ENCODE data around the gene ABAT. TPM values are rescaled to one million over a fixed set of nuclear protein-coding genes. Genes with fewer than 3 reads are reported as not detected.

The ABAT gene
- total and polyA plus RNA-seq, 2 of the 8 experiments (the other 6 are each of a cell fraction or from before 2014, with no cell fraction given): 6.4 to 8.4 TPM

DNA sequence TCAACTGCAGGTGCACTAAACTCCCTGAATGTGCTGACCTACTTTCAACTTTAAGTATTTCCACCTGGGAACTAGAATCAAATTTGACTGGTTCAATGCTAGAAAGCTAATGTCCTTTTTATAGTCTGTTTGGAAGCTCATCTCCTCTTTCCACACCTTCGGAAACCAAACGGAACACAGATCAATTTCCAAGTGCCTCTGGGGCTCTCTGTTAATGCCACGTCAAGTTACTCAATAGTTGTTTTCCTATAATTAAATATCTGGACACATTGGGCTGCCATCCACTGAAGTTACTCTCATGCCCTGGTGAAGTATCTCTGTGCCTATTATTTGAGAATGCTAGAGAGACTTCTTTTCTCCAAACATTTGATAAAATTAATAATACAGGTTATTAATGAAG lies 29.7 kb downstream of the ABAT start:
- FAIRE-seq (no peak), DNase-seq (ENCODE audit: low read depth in 1 of 2, low spot score in 2 of 2) (no peak)
- Histone ChIP-seq H3K4me3 (ENCODE audit: extremely low read depth in 1 of 4, insufficient read depth in 2 of 4, low read depth in 3 of 4, low read length in 4 of 4) (no peak overlapping the region), H2BK120ac (replicated peaks; ENCODE audit: low read depth, low read length) (no peak overlapping the region), H4K5ac (ENCODE audit: insufficient read length, low read depth, low read length) (no peak overlapping the region), H2BK12ac (ENCODE audit: low read depth, low read length) (no peak overlapping the region), H3K23ac (ENCODE audit: insufficient read length) (no peak overlapping the region), H3K9ac (replicated peaks in 1 of 4; ENCODE audit: extremely low read depth in 1 of 4, low read depth in 3 of 4, low read length in 3 of 4) (no peak overlapping the region), H3K14ac (ENCODE audit: insufficient read length) (no peak overlapping the region), H3K4me1 (replicated peaks in 1 of 4; ENCODE audit: control insufficient read depth in 3 of 4, insufficient read depth in 4 of 4, low read length in 3 of 4) (no peaks in the 10 kb centered on the region), H3K4ac (replicated peaks; ENCODE audit: insufficient read length, low read depth, low read length) (no peak overlapping the region), H3K9me3 (ENCODE audit: insufficient read depth in 2 of 2, low read depth in 1 of 2, low read length in 1 of 2) (no peaks in the 10 kb centered on the region), H3K18ac (ENCODE audit: extremely low read depth, low read length) (no peak overlapping the region), H2AK5ac (ENCODE audit: low read depth, low read length) (no peak overlapping the region), H3K4me2 (ENCODE audit: insufficient read depth in 1 of 2, low read depth in 2 of 2, low read length in 2 of 2) (no peak overlapping the region), H3K79me1 (ENCODE audit: low read depth, low read length) (no peaks in the 10 kb centered on the region), H4K20me1 (replicated peaks in 1 of 2; ENCODE audit: control insufficient read depth in 1 of 2, insufficient read depth in 2 of 2, low read length in 2 of 2) (no peaks in the 10 kb centered on the region), H3K79me2 (ENCODE audit: control insufficient read depth in 1 of 2, insufficient read depth in 2 of 2, low read length in 2 of 2) (no peaks in the 10 kb centered on the region), H3K36me3 (ENCODE audit: control insufficient read depth in 2 of 4, insufficient read depth in 4 of 4, low read length in 3 of 4) (no peaks in the 10 kb centered on the region), H2BK5ac (ENCODE audit: low read depth, low read length) (no peak overlapping the region), H2AFZ (ENCODE audit: low read length) (no peak overlapping the region), H3K56ac (replicated peaks; ENCODE audit: insufficient read length, low read depth, low read length) (no peak overlapping the region), H4K91ac (replicated peaks; ENCODE audit: insufficient read length, low read length) (no peak overlapping the region), H2BK15ac (ENCODE audit: low read length) (no peak overlapping the region), H3K27me3 (replicated peaks in 1 of 4; ENCODE audit: control insufficient read depth in 3 of 4, extremely low read depth in 1 of 4, insufficient read depth in 3 of 4, low read length in 3 of 4) (no peaks in the 10 kb centered on the region), H3K27ac (ENCODE audit: low read depth, low read length) (no peak overlapping the region), H2BK20ac (ENCODE audit: low read length) (no peak overlapping the region), H4K8ac (ENCODE audit: extremely low read depth, insufficient read depth, low read length) (no peak overlapping the region), H3K23me2 (ENCODE audit: low read depth, low read length) (no peaks in the 10 kb centered on the region)
- POLR2A ChIA-PET (ENCODE audit: partially characterized antibody): no interaction called here
- CTCF ChIA-PET (ENCODE audit: partially characterized antibody): interaction anchor here (0.6 to 1.1 kb wide), 2 partner anchors 108 to 172 kb away, joined by 3 read pairs; no protein-coding TSS in a partner anchor
- WGBS, 2 experiments (ENCODE audit: extremely low coverage in 1 of 2, insufficient coverage in 1 of 2, insufficient read length in 1 of 2, insufficient replicate concordance in 2 of 2, low coverage in 1 of 2, low lambda C conversion rate in 2 of 2, missing lambda C conversion rate in 1 of 2): 97% methylated on average over 3 of the region's 3 CpGs; no CpG with 5 or more reads in 1 of the 2 experiments
- no peak for TF ChIP-seq CBX8 (IDR thresholded peaks at IDR 0.05; ENCODE audit: borderline replicate concordance, low read depth, low read length)
- no peak for TF ChIP-seq FOSL1 (IDR thresholded peaks at IDR 0.05; ENCODE audit: insufficient read depth, low read depth, low read length)
- no peak for TF ChIP-seq KDM4A (IDR thresholded peaks at IDR 0.05; ENCODE audit: low read depth, low read length, severe bottlenecking)
- TF ChIP-seq TBP (IDR thresholded peaks at IDR 0.05; ENCODE audit: low read depth, low read length): no peak
- TF ChIP-seq SP2 (IDR thresholded peaks at IDR 0.05; ENCODE audit: low read length): no peak
